NCI-H2029 (cell line): ENCODE results near the gene SH3YL1.

Experiments
- DNase-seq: peaks from one replicate; lab custom pipeline; 2025; lab: John Stamatoyannopoulos, UW

The SH3YL1 gene

GRCh38 chr2:223451-223850, 40.4 kb downstream of the SH3YL1 start:
- no peak for DNase-seq

GRCh38 chr2:216068-216467, 47.8 kb downstream of the SH3YL1 start:
- DNase-seq, result no peak

- DNase-seq, result peak; percentile 1
These were observed 49.7 kb downstream of the SH3YL1 start for GRCh38 chr2:213932-214693.

GRCh38 chr2:211486-212184, 52.2 kb downstream of the SH3YL1 start:
- no peak for DNase-seq

GRCh38 chr2:210660-211059, 53.2 kb downstream of the SH3YL1 start:
- no peak for DNase-seq

GRCh38 chr2:209470-209869, 54.4 kb downstream of the SH3YL1 start:
- DNase-seq, result no peak

- DNase-seq, result no peak
These were observed 55.5 kb downstream of the SH3YL1 start for GRCh38 chr2:208335-208734.

- DNase-seq, result no peak
These were observed 59.8 kb downstream of the SH3YL1 start for GRCh38 chr2:203984-204383.

- DNase-seq, result no peak
These were observed 60.4 kb downstream of the SH3YL1 start for GRCh38 chr2:203401-203800.

- DNase-seq, result no peak
These were observed 60.9 kb downstream of the SH3YL1 start for GRCh38 chr2:202945-203344.

- DNase-seq, result no peak
These were observed 62.0 kb downstream of the SH3YL1 start for GRCh38 chr2:201648-202433.

GRCh38 chr2:199041-199966, 64.5 kb downstream of the SH3YL1 start:
- no peak for DNase-seq

GRCh38 chr2:196406-196805, 67.4 kb downstream of the SH3YL1 start:
- no peak for DNase-seq

- no peak for DNase-seq
These were observed 67.9 kb downstream of the SH3YL1 start for GRCh38 chr2:195932-196331.

GRCh38 chr2:193141-193671, 70.6 kb downstream of the SH3YL1 start:
- no peak for DNase-seq

- no peak for DNase-seq
These were observed 72.3 kb downstream of the SH3YL1 start for GRCh38 chr2:191311-192190.

GRCh38 chr2:187825-188224, 76.0 kb downstream of the SH3YL1 start:
- DNase-seq, result no peak

GRCh38 chr2:185221-185620, 78.6 kb downstream of the SH3YL1 start:
- DNase-seq, result no peak

GRCh38 chr2:184695-185094, 79.1 kb downstream of the SH3YL1 start:
- DNase-seq, result no peak

- DNase-seq, result no peak
These were observed 81.2 kb downstream of the SH3YL1 start for GRCh38 chr2:182509-183122.
